ENCODE measurements around the gene FAM118A. TPM values are rescaled to one million over a fixed set of nuclear protein-coding genes. Genes with fewer than 3 reads are reported as not detected.

The FAM118A gene
- total and polyA plus RNA-seq, 2 of the 8 experiments (the other 6 are each of a cell fraction or from before 2014, with no cell fraction given): 8.5 to 18.6 TPM

- TF ChIP-seq, protein P1, sequence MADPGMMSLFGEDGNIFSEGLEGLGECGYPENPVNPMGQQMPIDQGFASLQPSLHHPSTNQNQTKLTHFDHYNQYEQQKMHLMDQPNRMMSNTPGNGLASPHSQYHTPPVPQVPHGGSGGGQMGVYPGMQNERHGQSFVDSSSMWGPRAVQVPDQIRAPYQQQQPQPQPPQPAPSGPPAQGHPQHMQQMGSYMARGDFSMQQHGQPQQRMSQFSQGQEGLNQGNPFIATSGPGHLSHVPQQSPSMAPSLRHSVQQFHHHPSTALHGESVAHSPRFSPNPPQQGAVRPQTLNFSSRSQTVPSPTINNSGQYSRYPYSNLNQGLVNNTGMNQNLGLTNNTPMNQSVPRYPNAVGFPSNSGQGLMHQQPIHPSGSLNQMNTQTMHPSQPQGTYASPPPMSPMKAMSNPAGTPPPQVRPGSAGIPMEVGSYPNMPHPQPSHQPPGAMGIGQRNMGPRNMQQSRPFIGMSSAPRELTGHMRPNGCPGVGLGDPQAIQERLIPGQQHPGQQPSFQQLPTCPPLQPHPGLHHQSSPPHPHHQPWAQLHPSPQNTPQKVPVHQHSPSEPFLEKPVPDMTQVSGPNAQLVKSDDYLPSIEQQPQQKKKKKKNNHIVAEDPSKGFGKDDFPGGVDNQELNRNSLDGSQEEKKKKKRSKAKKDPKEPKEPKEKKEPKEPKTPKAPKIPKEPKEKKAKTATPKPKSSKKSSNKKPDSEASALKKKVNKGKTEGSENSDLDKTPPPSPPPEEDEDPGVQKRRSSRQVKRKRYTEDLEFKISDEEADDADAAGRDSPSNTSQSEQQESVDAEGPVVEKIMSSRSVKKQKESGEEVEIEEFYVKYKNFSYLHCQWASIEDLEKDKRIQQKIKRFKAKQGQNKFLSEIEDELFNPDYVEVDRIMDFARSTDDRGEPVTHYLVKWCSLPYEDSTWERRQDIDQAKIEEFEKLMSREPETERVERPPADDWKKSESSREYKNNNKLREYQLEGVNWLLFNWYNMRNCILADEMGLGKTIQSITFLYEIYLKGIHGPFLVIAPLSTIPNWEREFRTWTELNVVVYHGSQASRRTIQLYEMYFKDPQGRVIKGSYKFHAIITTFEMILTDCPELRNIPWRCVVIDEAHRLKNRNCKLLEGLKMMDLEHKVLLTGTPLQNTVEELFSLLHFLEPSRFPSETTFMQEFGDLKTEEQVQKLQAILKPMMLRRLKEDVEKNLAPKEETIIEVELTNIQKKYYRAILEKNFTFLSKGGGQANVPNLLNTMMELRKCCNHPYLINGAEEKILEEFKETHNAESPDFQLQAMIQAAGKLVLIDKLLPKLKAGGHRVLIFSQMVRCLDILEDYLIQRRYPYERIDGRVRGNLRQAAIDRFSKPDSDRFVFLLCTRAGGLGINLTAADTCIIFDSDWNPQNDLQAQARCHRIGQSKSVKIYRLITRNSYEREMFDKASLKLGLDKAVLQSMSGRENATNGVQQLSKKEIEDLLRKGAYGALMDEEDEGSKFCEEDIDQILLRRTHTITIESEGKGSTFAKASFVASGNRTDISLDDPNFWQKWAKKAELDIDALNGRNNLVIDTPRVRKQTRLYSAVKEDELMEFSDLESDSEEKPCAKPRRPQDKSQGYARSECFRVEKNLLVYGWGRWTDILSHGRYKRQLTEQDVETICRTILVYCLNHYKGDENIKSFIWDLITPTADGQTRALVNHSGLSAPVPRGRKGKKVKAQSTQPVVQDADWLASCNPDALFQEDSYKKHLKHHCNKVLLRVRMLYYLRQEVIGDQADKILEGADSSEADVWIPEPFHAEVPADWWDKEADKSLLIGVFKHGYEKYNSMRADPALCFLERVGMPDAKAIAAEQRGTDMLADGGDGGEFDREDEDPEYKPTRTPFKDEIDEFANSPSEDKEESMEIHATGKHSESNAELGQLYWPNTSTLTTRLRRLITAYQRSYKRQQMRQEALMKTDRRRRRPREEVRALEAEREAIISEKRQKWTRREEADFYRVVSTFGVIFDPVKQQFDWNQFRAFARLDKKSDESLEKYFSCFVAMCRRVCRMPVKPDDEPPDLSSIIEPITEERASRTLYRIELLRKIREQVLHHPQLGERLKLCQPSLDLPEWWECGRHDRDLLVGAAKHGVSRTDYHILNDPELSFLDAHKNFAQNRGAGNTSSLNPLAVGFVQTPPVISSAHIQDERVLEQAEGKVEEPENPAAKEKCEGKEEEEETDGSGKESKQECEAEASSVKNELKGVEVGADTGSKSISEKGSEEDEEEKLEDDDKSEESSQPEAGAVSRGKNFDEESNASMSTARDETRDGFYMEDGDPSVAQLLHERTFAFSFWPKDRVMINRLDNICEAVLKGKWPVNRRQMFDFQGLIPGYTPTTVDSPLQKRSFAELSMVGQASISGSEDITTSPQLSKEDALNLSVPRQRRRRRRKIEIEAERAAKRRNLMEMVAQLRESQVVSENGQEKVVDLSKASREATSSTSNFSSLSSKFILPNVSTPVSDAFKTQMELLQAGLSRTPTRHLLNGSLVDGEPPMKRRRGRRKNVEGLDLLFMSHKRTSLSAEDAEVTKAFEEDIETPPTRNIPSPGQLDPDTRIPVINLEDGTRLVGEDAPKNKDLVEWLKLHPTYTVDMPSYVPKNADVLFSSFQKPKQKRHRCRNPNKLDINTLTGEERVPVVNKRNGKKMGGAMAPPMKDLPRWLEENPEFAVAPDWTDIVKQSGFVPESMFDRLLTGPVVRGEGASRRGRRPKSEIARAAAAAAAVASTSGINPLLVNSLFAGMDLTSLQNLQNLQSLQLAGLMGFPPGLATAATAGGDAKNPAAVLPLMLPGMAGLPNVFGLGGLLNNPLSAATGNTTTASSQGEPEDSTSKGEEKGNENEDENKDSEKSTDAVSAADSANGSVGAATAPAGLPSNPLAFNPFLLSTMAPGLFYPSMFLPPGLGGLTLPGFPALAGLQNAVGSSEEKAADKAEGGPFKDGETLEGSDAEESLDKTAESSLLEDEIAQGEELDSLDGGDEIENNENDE (IDR thresholded peaks at IDR 0.05; ENCODE audit: insufficient replicate concordance, low read length): no peak
- TF ChIP-seq ZNF274 (IDR thresholded peaks at IDR 0.05; ENCODE audit: borderline replicate concordance, extremely low read depth, low read length) (no peak), BACH1 (IDR thresholded peaks at IDR 0.05; ENCODE audit: low read length) (no peak), KDM4A (IDR thresholded peaks at IDR 0.05; ENCODE audit: low read depth, low read length, severe bottlenecking) (no peak), RNF2 (IDR thresholded peaks at IDR 0.05; ENCODE audit: borderline replicate concordance, low read depth, low read length, missing control alignments, poor library complexity, severe bottlenecking) (no peak), CBX8 (IDR thresholded peaks at IDR 0.05; ENCODE audit: borderline replicate concordance, low read depth, low read length) (no peak), TAF1 (IDR thresholded peaks at IDR 0.05; ENCODE audit: low read depth, low read length) (no peak)
These were observed 8.4 kb downstream of the FAM118A start (continued) for GRCh38 chr22:45318168-45318557.
